ENCODE results near the gene SOX6.
"Not testable (repeated sequence)": the region's sequence is repeated elsewhere in the genome, so short reads cannot be mapped to it uniquely, and the experiment has no call there.

- not testable (repeated sequence) for TF ChIP-seq CTCF, POLR2A (IDR thresholded peaks at IDR 0.05)
Measured at GRCh38 chr11:16390826-16391225, 34.5 kb upstream of the SOX6 start.
